ENCODE results near the gene NOL4L.

DNA sequence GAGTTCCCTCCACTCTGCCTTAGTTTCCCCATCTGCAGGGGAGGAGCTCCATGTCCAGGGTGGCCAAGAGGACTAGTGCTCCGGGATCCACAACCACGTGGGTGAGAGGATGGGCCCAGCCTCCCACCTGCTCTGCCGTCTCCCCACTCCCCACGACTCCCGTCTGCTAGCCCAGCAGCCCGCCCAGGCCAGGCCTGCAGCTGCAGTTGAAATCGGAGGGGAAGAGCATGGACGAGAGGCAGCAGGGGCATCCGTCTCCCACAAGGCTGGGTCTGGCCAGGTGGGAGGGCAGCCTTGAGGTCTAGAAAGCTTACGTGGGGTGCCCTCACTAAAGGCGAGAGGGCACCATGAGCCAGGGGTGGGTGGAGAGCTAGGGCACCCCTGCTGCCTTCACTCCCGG lies 8.6 kb downstream of the NOL4L start:
- no peak for TF ChIP-seq EP300 (IDR thresholded peaks at IDR 0.05)
- no peak for TF ChIP-seq CBX8 (IDR thresholded peaks at IDR 0.05)
- TF ChIP-seq ZSCAN20 (CRISPR knock-in tag; IDR thresholded peaks at IDR 0.05) = no peak
- TF ChIP-seq, protein P1, sequence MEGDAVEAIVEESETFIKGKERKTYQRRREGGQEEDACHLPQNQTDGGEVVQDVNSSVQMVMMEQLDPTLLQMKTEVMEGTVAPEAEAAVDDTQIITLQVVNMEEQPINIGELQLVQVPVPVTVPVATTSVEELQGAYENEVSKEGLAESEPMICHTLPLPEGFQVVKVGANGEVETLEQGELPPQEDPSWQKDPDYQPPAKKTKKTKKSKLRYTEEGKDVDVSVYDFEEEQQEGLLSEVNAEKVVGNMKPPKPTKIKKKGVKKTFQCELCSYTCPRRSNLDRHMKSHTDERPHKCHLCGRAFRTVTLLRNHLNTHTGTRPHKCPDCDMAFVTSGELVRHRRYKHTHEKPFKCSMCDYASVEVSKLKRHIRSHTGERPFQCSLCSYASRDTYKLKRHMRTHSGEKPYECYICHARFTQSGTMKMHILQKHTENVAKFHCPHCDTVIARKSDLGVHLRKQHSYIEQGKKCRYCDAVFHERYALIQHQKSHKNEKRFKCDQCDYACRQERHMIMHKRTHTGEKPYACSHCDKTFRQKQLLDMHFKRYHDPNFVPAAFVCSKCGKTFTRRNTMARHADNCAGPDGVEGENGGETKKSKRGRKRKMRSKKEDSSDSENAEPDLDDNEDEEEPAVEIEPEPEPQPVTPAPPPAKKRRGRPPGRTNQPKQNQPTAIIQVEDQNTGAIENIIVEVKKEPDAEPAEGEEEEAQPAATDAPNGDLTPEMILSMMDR (IDR thresholded peaks at IDR 0.05) = no peak
- TF ChIP-seq KDM1A (IDR thresholded peaks at IDR 0.05; ENCODE audit: low read depth) = no peak
- TF ChIP-seq TP53 (CRISPR knock-in tag; IDR thresholded peaks at IDR 0.05) = no peak
- no peak for TF ChIP-seq CHD4 (IDR thresholded peaks at IDR 0.05; ENCODE audit: borderline replicate concordance)
- TF ChIP-seq BHLHE40 (IDR thresholded peaks at IDR 0.05; ENCODE audit: low read depth, low read length) = no peak
- TF ChIP-seq, protein P2, sequence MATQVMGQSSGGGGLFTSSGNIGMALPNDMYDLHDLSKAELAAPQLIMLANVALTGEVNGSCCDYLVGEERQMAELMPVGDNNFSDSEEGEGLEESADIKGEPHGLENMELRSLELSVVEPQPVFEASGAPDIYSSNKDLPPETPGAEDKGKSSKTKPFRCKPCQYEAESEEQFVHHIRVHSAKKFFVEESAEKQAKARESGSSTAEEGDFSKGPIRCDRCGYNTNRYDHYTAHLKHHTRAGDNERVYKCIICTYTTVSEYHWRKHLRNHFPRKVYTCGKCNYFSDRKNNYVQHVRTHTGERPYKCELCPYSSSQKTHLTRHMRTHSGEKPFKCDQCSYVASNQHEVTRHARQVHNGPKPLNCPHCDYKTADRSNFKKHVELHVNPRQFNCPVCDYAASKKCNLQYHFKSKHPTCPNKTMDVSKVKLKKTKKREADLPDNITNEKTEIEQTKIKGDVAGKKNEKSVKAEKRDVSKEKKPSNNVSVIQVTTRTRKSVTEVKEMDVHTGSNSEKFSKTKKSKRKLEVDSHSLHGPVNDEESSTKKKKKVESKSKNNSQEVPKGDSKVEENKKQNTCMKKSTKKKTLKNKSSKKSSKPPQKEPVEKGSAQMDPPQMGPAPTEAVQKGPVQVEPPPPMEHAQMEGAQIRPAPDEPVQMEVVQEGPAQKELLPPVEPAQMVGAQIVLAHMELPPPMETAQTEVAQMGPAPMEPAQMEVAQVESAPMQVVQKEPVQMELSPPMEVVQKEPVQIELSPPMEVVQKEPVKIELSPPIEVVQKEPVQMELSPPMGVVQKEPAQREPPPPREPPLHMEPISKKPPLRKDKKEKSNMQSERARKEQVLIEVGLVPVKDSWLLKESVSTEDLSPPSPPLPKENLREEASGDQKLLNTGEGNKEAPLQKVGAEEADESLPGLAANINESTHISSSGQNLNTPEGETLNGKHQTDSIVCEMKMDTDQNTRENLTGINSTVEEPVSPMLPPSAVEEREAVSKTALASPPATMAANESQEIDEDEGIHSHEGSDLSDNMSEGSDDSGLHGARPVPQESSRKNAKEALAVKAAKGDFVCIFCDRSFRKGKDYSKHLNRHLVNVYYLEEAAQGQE (IDR thresholded peaks at IDR 0.05) = no peak
- no peak for TF ChIP-seq POLR2A (IDR thresholded peaks at IDR 0.05; ENCODE audit: low read length)
- TF ChIP-seq, protein P3, sequence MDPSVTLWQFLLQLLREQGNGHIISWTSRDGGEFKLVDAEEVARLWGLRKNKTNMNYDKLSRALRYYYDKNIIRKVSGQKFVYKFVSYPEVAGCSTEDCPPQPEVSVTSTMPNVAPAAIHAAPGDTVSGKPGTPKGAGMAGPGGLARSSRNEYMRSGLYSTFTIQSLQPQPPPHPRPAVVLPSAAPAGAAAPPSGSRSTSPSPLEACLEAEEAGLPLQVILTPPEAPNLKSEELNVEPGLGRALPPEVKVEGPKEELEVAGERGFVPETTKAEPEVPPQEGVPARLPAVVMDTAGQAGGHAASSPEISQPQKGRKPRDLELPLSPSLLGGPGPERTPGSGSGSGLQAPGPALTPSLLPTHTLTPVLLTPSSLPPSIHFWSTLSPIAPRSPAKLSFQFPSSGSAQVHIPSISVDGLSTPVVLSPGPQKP (IDR thresholded peaks at IDR 0.05; ENCODE audit: low read depth, low read length) = no peak
